IMR-90 (cell line): Measurements from ENCODE around the gene WDR70. TPM values are rescaled to one million over a fixed set of nuclear protein-coding genes. Genes with fewer than 3 reads are reported as not detected.

Source experiments
- ATAC-seq: fragments of 200-7000 bp; cut with Tn5 transposase; 2 replicates; pipeline ENCODE4 v1.9.1; 2020; ENCODE audit warnings: low read depth, mild to moderate bottlenecking, moderate library complexity
- BruUV-seq: library from RNA; stranded (reverse); fragments of 400-500 nt; replicated peaks from 2 replicates; lab custom pipeline; 2021; lab: Mats Ljungman, UMichigan
- CTCF ChIA-PET: fragments of 300-600 bp; formaldehyde crosslinking; extraction: SDS; loops from one replicate; lab custom pipeline; 2021; ENCODE audit warnings: antibody characterized with exemption; lab: Yijun Ruan, JAX
- POLR2A ChIA-PET: fragments of 300-600 bp; sonication (Branson Sonifier 250); formaldehyde crosslinking; loops from one replicate; lab custom pipeline; 2022; ENCODE audit warnings: antibody characterized with exemption; ENCODE audit not compliant: unreplicated experiment; lab: Charles Lee
- DNase-seq: peaks from one replicate; pipeline ENCODE4 v3.0.0; 2013
- H2AFZ ChIP-seq: replicated peaks from 2 replicates; pipeline ENCODE3; 2013; ENCODE audit warnings: low read length, mild to moderate bottlenecking; ENCODE audit not compliant: poor library complexity
- H2AK5ac ChIP-seq: 2 replicates; pipeline ENCODE4 v1.6.1; 2013; ENCODE audit warnings: low read depth, low read length, inconsistent platforms
- H2AK9ac ChIP-seq: replicated peaks from 2 replicates; pipeline ENCODE3; 2013; ENCODE audit warnings: mild to moderate bottlenecking, low read depth, low read length, moderate library complexity; ENCODE audit not compliant: poor library complexity
- H2BK120ac ChIP-seq: 2 replicates; pipeline ENCODE4 v1.6.1; 2013; ENCODE audit warnings: low read depth, low read length, inconsistent platforms
- H2BK15ac ChIP-seq: 3 replicates; pipeline ENCODE4 v1.6.1; 2013; ENCODE audit warnings: low read depth, low read length, inconsistent platforms
- H2BK20ac ChIP-seq: 2 replicates; pipeline ENCODE4 v1.6.1; 2013; ENCODE audit warnings: low read depth, mild to moderate bottlenecking, inconsistent platforms, low read length, moderate library complexity
- H2BK5ac ChIP-seq: 2 replicates; pipeline ENCODE4 v1.6.1; 2013; ENCODE audit warnings: mild to moderate bottlenecking, low read depth, low read length, inconsistent platforms; ENCODE audit not compliant: poor library complexity, severe bottlenecking
- H3K14ac ChIP-seq: replicated peaks from 2 replicates; pipeline ENCODE4 v1.6.1; 2013; ENCODE audit warnings: low read depth, low read length, inconsistent platforms
- H3K18ac ChIP-seq: 2 replicates; pipeline ENCODE4 v1.6.1; 2013; ENCODE audit warnings: low read depth, low read length, control low read depth
- H3K23ac ChIP-seq: 2 replicates; pipeline ENCODE4 v1.6.1; 2013; ENCODE audit warnings: low read depth, low read length, inconsistent platforms
- H3K27ac ChIP-seq: 2 replicates; pipeline ENCODE4 v1.5.1; 2013; ENCODE audit warnings: mild to moderate bottlenecking, control low read depth, low read length; ENCODE audit not compliant: insufficient read depth
- H3K27me3 ChIP-seq: 2 replicates; pipeline ENCODE4 v1.6.1; 2013; ENCODE audit warnings: low read length; ENCODE audit not compliant: control insufficient read depth, insufficient read depth
- H3K36me3 ChIP-seq: 2 replicates; pipeline ENCODE4 v1.6.1; 2013; ENCODE audit warnings: low read length, mixed read lengths; ENCODE audit not compliant: control insufficient read depth, insufficient read depth
- H3K4ac ChIP-seq: 2 replicates; pipeline ENCODE4 v1.6.1; 2013; ENCODE audit warnings: low read depth, low read length, inconsistent platforms
- H3K4me1 ChIP-seq: 2 replicates; pipeline ENCODE4 v1.6.1; 2013; ENCODE audit warnings: low read length, mixed read lengths; ENCODE audit not compliant: control insufficient read depth, insufficient read depth
- H3K4me2 ChIP-seq: 2 replicates; pipeline ENCODE4 v1.6.1; 2013; ENCODE audit warnings: low read depth, mild to moderate bottlenecking, control low read depth, low read length, moderate library complexity
- H3K4me3 ChIP-seq: 2 replicates; pipeline ENCODE4 v1.5.1; 2013; ENCODE audit warnings: low read depth, mild to moderate bottlenecking, control low read depth, low read length, moderate library complexity; ENCODE audit not compliant: insufficient read depth
- H3K56ac ChIP-seq: 2 replicates; pipeline ENCODE4 v1.6.1; 2013; ENCODE audit warnings: low read length, inconsistent platforms; ENCODE audit not compliant: insufficient read depth; ENCODE audit errors: extremely low read depth
- H3K79me1 ChIP-seq, 2 experiments: 2 replicates each; pipeline ENCODE4 v1.6.1; 2013; ENCODE audit warnings: low read length in 2 of 2, inconsistent platforms in 1 of 2, low read depth in 1 of 2
- H3K9ac ChIP-seq: 2 replicates; pipeline ENCODE4 v1.6.1; 2013; ENCODE audit warnings: low read depth, low read length, control low read depth
- H3K9me1 ChIP-seq: 2 replicates; pipeline ENCODE4 v1.6.1; 2013; ENCODE audit warnings: low read length, inconsistent platforms; ENCODE audit not compliant: insufficient read depth
- H3K9me3 ChIP-seq: 2 replicates; pipeline ENCODE4 v1.6.1; 2013; ENCODE audit warnings: low read length; ENCODE audit not compliant: control insufficient read depth, insufficient read depth
- H4K20me1 ChIP-seq: 2 replicates; pipeline ENCODE4 v1.6.1; 2013; ENCODE audit warnings: low read length, inconsistent platforms; ENCODE audit not compliant: insufficient read depth
- H4K5ac ChIP-seq: 2 replicates; pipeline ENCODE4 v1.6.1; 2013; ENCODE audit warnings: mild to moderate bottlenecking, low read depth, low read length, control low read depth
- H4K8ac ChIP-seq, 2 experiments: 2 replicates each; pipeline ENCODE4 v1.6.1; 2013; ENCODE audit warnings: low read depth in 2 of 2, low read length in 2 of 2, control low read depth in 1 of 2, inconsistent platforms in 1 of 2
- H4K91ac ChIP-seq: 2 replicates; pipeline ENCODE4 v1.6.1; 2013; ENCODE audit warnings: low read depth, low read length, inconsistent platforms; ENCODE audit not compliant: insufficient read depth
- CEBPB ChIP-seq: IDR thresholded peaks from 2 replicates; pipeline ENCODE4 v1.6.1; 2012; ENCODE audit warnings: low read depth, low read length, improper control_type of control experiment
- CHD1 ChIP-seq: IDR thresholded peaks from 2 replicates; pipeline ENCODE4 v1.6.1; 2012; ENCODE audit warnings: low read depth, low read length, improper control_type of control experiment
- MAZ ChIP-seq: IDR thresholded peaks from 2 replicates; pipeline ENCODE4 v1.6.1; 2012; ENCODE audit warnings: low read depth, mild to moderate bottlenecking, low read length, improper control_type of control experiment, moderate library complexity, borderline replicate concordance
- RCOR1 ChIP-seq: IDR thresholded peaks from 2 replicates; pipeline ENCODE4 v1.6.1; 2012; ENCODE audit warnings: mild to moderate bottlenecking, low read length, improper control_type of control experiment; ENCODE audit not compliant: insufficient replicate concordance
- RFX5 ChIP-seq: IDR thresholded peaks from 2 replicates; pipeline ENCODE4 v1.8.0; 2012; ENCODE audit warnings: low read depth, mild to moderate bottlenecking, low read length, moderate library complexity
- WGBS, 2 experiments: methylation state at CpG; one replicate each; pipeline versions ENCODE4 v1.1.5 to v1.1.7; 2013; ENCODE audit warnings: missing lambda C conversion rate in 2 of 2; ENCODE audit not compliant: insufficient read length in 1 of 2; ENCODE audit errors: extremely low coverage in 2 of 2; 5-methylcytosine and 5-hydroxymethylcytosine counted together
- dilution Hi-C: fragments of 300-500 bp; cut with HindIII; formaldehyde crosslinking; loops from one replicate; pipeline ENCODE4 v1.14.3; 2018; ENCODE audit warnings: low sequenced_read_pairs; ENCODE audit not compliant: unreplicated experiment
- in situ Hi-C: fragments of 300-500 bp; cut with MboI; formaldehyde crosslinking; loops from 3 replicates; pipeline ENCODE4 v1.14.3; 2019; ENCODE audit warnings: low sequenced_read_pairs, inconsistent platforms, mixed read lengths
- intact Hi-C: fragments of 100-400 bp; cut with micrococcal nuclease; formaldehyde crosslinking; loops from 2 replicates; pipeline ENCODE4 v1.10.0; 2022
- polyA plus RNA-seq, 3 experiments: library from polyadenylated mRNA; depleted of rRNA; stranded (reverse); fragments of >200 nt; gene quantifications; 2 replicates each; pipeline ENCODE4 v1.2.3, GENCODE V29; 2012; ENCODE audit warnings: low replicate concordance in 1 of 3
- total RNA-seq: library from RNA; depleted of rRNA; stranded (reverse); fragments of >200 nt; gene quantifications from 2 replicates; pipeline ENCODE4 v1.2.3, GENCODE V29; 2012

Gene WDR70
- total and polyA plus RNA-seq, 2 of the 4 experiments (the other 2 are of a cell fraction) = 16.7 to 29.9 TPM

GRCh38 chr5:37514946-37515345 lies 135.8 kb downstream of the WDR70 start:
- H4K8ac ChIP-seq = no peak overlapping the region
- no peak overlapping the region for H3K56ac ChIP-seq
- BruUV-seq = no TSS peak
- H2AFZ ChIP-seq = no peak overlapping the region
- no peak overlapping the region for H2AK9ac ChIP-seq
- DNase-seq = no peak
- H3K23ac ChIP-seq = no peak overlapping the region
- no peaks in the 10 kb centered on the region for H3K9me3 ChIP-seq
- WGBS, 2 experiments = no CpG with 5 or more reads among the region's 1 CpG
- H3K27ac ChIP-seq = no peak overlapping the region
- H3K4me3 ChIP-seq = no peak overlapping the region
- H3K18ac ChIP-seq = no peak overlapping the region
- H3K27me3 ChIP-seq = no peaks in the 10 kb centered on the region
- intact Hi-C loops = no loop called here
- no peak overlapping the region for H4K91ac ChIP-seq
- TF ChIP-seq CEBPB = no peak
- TF ChIP-seq RCOR1 = no peak
- no peak for TF ChIP-seq CHD1
- TF ChIP-seq MAZ = no peak
- no peak for TF ChIP-seq RFX5
- no peak overlapping the region for H2BK15ac ChIP-seq
- H4K5ac ChIP-seq = no peak overlapping the region
- no peak overlapping the region for H3K4me2 ChIP-seq
- ATAC-seq = no peak
- CTCF ChIA-PET = no interaction called here
- POLR2A ChIA-PET = no interaction called here
- in situ Hi-C loops = no loop called here
- H2AK5ac ChIP-seq = no peak overlapping the region
- H3K9me1 ChIP-seq = no peaks in the 10 kb centered on the region
- no peak overlapping the region for H3K4ac ChIP-seq
- H3K4me1 ChIP-seq = no peaks in the 10 kb centered on the region
- no peaks in the 10 kb centered on the region for H4K20me1 ChIP-seq
- H3K36me3 ChIP-seq = peaks cover 3% of the 10 kb centered on the region; the same call in 1 of the 2 replicates
- no peak overlapping the region for H2BK20ac ChIP-seq
- H2BK5ac ChIP-seq = no peak overlapping the region
- H3K79me1 ChIP-seq = no peaks in the 10 kb centered on the region; a peak in 1 of 4 replicates
- H2BK120ac ChIP-seq = no peak overlapping the region
- dilution Hi-C loops = no loop called here
- H3K14ac ChIP-seq = no peak overlapping the region
- no peak overlapping the region for H3K9ac ChIP-seq
